Tibial artery (tissue), 4 donors: ENCODE data around the gene EVI5.
A peak's percentile ranks its signal among the peaks of the same experiment; 100 is the strongest.
"Not testable (repeated sequence)": the region's sequence is repeated elsewhere in the genome, so short reads cannot be mapped to it uniquely, and the experiment has no call there.

Experiments
- DNase-seq, 2 donors: peaks; one replicate each; pipeline ENCODE4 v3.0.0-alpha.2; 2019
- H3K27ac ChIP-seq, 2 donors: fragments of 200-600 bp; sonication (generic) in 1 of 2; 1 replicate in 1 of 2; 2 replicates in 1 of 2; pipeline ENCODE4 v1.5.1; 2018 to 2019; ENCODE audit warnings: mild to moderate bottlenecking in 1 of 2
- H3K27me3 ChIP-seq, 2 donors: fragments of 200-600 bp; sonication (generic) in 1 of 2; one replicate each; pipeline versions ENCODE4 v1.5.1 to v1.6.0; 2016 to 2019
- H3K36me3 ChIP-seq, 3 donors: fragments of 200-600 bp; sonication (generic) in 2 of 3; one replicate each; pipeline ENCODE4 v1.5.1; 2016 to 2019; ENCODE audit warnings: mild to moderate bottlenecking in 2 of 3
- H3K4me1 ChIP-seq, 4 donors: fragments of 200-600 bp; sonication (generic) in 2 of 4; 1 replicate in 3 of 4; 2 replicates in 1 of 4; pipeline ENCODE4 v1.5.1; 2016 to 2019
- H3K4me3 ChIP-seq, 2 donors: fragments of 200-600 bp; sonication (generic) in 1 of 2; 1 replicate in 1 of 2; 2 replicates in 1 of 2; pipeline ENCODE4 v1.5.1; 2018 to 2019; ENCODE audit warnings: mild to moderate bottlenecking in 2 of 2
- H3K9me3 ChIP-seq, 3 donors: fragments of 200-600 bp; sonication (generic) in 1 of 3; one replicate each; pipeline ENCODE4 v1.5.1; 2016 to 2019
- CTCF ChIP-seq, 2 experiments: fragments of 200-600 bp in 1 of 2; fragments of 450-650 bp in 1 of 2; IDR thresholded peaks; one replicate each; pipeline ENCODE4 v1.5.1; 2017 to 2019; ENCODE audit warnings: antibody characterized with exemption in 2 of 2, mild to moderate bottlenecking in 1 of 2, moderate library complexity in 1 of 2
- intact Hi-C: fragments of 100-400 bp; cut with DNase I; formaldehyde crosslinking; loops from one replicate; pipeline ENCODE4 v1.15.0; 2023; ENCODE audit warnings: low total_unique reads

Gene EVI5

GRCh38 chr1:92784021-92784638, 778 bp downstream of the EVI5 start:
- intact Hi-C loops, result loop anchor here (5.0 kb wide), 1 partner anchor 48 kb away; the partner anchor contains the start of gene RPL5
- Histone ChIP-seq H3K27ac (peak overlapping the region; percentile 94), H3K36me3 (no peaks in the 10 kb centered on the region), H3K9me3 (no peaks in the 10 kb centered on the region), H3K4me3 (peak overlapping the region; percentile 69 to 79), H3K27me3 (no peaks in the 10 kb centered on the region), H3K4me1 (peaks cover 0 to 44% (median 6%) of the 10 kb centered on the region in 4 donors)
- no peak for DNase-seq
- TF ChIP-seq CTCF (IDR thresholded peaks at IDR 0.05), result no peak

- not testable (repeated sequence) for H3K9me3 ChIP-seq, DNase-seq, H3K27me3 ChIP-seq, H3K36me3 ChIP-seq
- intact Hi-C loops, result loop anchor here (5.0 kb wide), 1 partner anchor 49 kb away; the partner anchor contains the start of gene RPL5
- Histone ChIP-seq H3K27ac (peak overlapping the region; percentile 94), H3K4me3 (peak overlapping the region; percentile 69 to 79), H3K4me1 (peaks cover 0 to 49% (median 6%) of the 10 kb centered on the region in 4 donors)
Observed at GRCh38 chr1:92783550-92783949, 1.4 kb downstream of the EVI5 start.

GRCh38 chr1:92778376-92778775, 6.5 kb downstream of the EVI5 start:
- Histone ChIP-seq H3K4me3 (no peak overlapping the region), H3K9me3 (no peaks in the 10 kb centered on the region), H3K4me1 (peaks cover 0 to 52% (median 8%) of the 10 kb centered on the region in 4 donors), H3K27me3 (no peaks in the 10 kb centered on the region), H3K27ac (no peak overlapping the region), H3K36me3 (no peaks in the 10 kb centered on the region)
- TF ChIP-seq CTCF (IDR thresholded peaks at IDR 0.05), result no peak
- DNase-seq, result no peak
- intact Hi-C loops, result no loop called here

DNA sequence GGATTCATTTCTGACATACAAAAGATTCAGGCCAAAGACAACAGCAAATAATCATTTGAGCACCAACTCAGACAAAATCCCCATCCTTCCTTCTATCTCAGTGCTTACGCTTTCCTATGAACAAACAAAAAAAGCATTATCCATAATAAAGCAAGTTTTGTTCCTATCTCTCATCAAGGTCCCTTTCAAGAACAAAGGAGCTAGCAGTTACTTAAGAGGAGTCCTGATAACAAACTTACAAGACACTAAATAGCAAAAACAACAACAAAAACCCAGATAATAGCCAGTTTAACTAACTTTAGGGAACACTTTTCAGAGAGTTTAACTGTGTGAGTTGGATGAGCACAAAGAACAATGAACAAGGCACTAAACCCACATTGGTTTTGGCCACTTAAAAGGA, 10.5 kb downstream of the EVI5 start:
- Histone ChIP-seq H3K27ac (no peak overlapping the region), H3K4me1 (peaks cover 0 to 18% (median 4%) of the 10 kb centered on the region in 4 donors), H3K27me3 (no peaks in the 10 kb centered on the region), H3K9me3 (no peaks in the 10 kb centered on the region), H3K36me3 (no peaks in the 10 kb centered on the region), H3K4me3 (no peak overlapping the region)
- TF ChIP-seq CTCF (IDR thresholded peaks at IDR 0.05), result no peak
- no peak for DNase-seq
- intact Hi-C loops, result no loop called here

DNA sequence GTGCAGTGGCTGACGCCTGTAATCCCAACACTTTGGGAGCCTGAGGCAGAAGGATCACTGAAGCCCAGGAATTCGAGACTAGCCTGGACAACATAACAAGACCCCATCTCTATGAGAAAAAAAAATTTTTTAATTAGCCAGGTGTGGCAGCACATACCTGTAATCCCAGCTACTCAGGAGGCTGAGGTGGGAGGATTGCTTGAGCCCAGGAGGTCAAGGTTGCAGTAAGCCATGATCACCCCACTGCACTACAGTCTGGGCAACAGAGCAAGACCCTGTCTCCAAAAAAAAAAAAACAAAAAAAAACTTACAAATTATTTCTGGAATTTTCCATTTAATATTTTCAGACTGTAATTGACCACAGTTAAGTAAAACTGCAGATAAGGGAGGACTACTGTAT, 11.2 kb downstream of the EVI5 start:
- H3K27me3 ChIP-seq, H3K4me3 ChIP-seq, DNase-seq, H3K9me3 ChIP-seq, intact Hi-C loops, H3K36me3 ChIP-seq, H3K27ac ChIP-seq: not testable (repeated sequence)
- H3K4me1 ChIP-seq, result peaks cover 0 to 13% (median 4%) of the 10 kb centered on the region in 4 donors

GRCh38 chr1:92769856-92770255, 15.1 kb downstream of the EVI5 start:
- H3K9me3 ChIP-seq, result no peaks in the 10 kb centered on the region
- intact Hi-C loops, result no loop called here
- no peaks in the 10 kb centered on the region for H3K36me3 ChIP-seq
- no peak overlapping the region for H3K4me3 ChIP-seq
- H3K4me1 ChIP-seq, result no peaks in the 10 kb centered on the region
- H3K27me3 ChIP-seq, result no peaks in the 10 kb centered on the region
- TF ChIP-seq CTCF (IDR thresholded peaks at IDR 0.05), result no peak
- DNase-seq, result no peak
- H3K27ac ChIP-seq, result no peak overlapping the region

DNA sequence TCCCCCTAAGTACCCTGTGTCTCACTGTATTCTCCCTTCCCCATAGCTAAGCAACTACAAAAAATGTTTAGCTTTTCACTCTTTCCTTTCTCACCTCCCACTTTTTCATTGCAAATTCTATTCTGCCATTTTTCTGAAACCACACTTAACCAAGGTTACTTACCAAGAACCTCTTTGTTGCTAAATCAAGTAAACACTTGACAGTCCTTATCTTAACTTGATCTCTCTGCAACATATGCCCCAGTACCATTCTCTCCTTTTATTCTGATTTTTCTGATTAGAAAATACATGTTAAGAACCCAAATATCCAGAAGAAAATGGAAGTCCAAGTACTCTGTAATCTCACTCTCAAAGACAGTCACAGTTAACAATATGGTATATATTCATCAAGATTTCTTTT, 16.0 kb downstream of the EVI5 start:
- Histone ChIP-seq H3K27ac (no peak overlapping the region), H3K27me3 (no peaks in the 10 kb centered on the region), H3K4me3 (no peak overlapping the region), H3K36me3 (no peaks in the 10 kb centered on the region), H3K4me1 (no peaks in the 10 kb centered on the region), H3K9me3 (no peaks in the 10 kb centered on the region)
- intact Hi-C loops, result no loop called here
- no peak for DNase-seq
- TF ChIP-seq CTCF (IDR thresholded peaks at IDR 0.05), result no peak
